Neuronal stem cell (in vitro differentiated cells): Measurements from ENCODE around the gene FOXP4.
A peak's percentile ranks its signal among the peaks of the same experiment; 100 is the strongest.

Source experiments
- DNase-seq: peaks from one replicate; pipeline ENCODE4 v3.0.0-alpha.2; 2013; ENCODE audit warnings: low spot score
- H2AFZ ChIP-seq: one replicate; pipeline ENCODE4 v1.6.1; 2013; ENCODE audit warnings: mild to moderate bottlenecking, low read length, inconsistent platforms
- H2AK5ac ChIP-seq: 2 replicates; pipeline ENCODE4 v1.6.1; 2013; ENCODE audit warnings: low read depth, mild to moderate bottlenecking, inconsistent platforms, low read length, moderate library complexity, mixed read lengths
- H2BK120ac ChIP-seq: 2 replicates; pipeline ENCODE4 v1.6.1; 2013; ENCODE audit warnings: low read depth, mild to moderate bottlenecking, inconsistent platforms, low read length, moderate library complexity, mixed read lengths
- H2BK12ac ChIP-seq: one replicate; pipeline ENCODE4 v1.6.1; 2013; ENCODE audit warnings: low read length, inconsistent platforms
- H2BK15ac ChIP-seq: 2 replicates; pipeline ENCODE4 v1.6.1; 2013; ENCODE audit warnings: mild to moderate bottlenecking, low read length, inconsistent platforms, mixed read lengths
- H2BK5ac ChIP-seq: one replicate; pipeline ENCODE4 v1.6.1; 2013; ENCODE audit warnings: inconsistent platforms, mild to moderate bottlenecking, low read length, moderate library complexity
- H3K14ac ChIP-seq: one replicate; pipeline ENCODE4 v1.6.1; 2013; ENCODE audit warnings: low read length, inconsistent platforms
- H3K18ac ChIP-seq: 2 replicates; pipeline ENCODE4 v1.6.1; 2013; ENCODE audit warnings: low read length, inconsistent platforms
- H3K23ac ChIP-seq: 2 replicates; pipeline ENCODE4 v1.6.1; 2013; ENCODE audit warnings: low read depth, mild to moderate bottlenecking, mixed read lengths, low read length, inconsistent platforms; ENCODE audit not compliant: poor library complexity
- H3K27ac ChIP-seq: replicated peaks from 3 replicates; pipeline ENCODE4 v1.5.1; 2013; ENCODE audit warnings: low read length, inconsistent platforms
- H3K27me3 ChIP-seq, 3 experiments: 2 replicates each; pipeline ENCODE4 v1.6.1; 2013; ENCODE audit warnings: low read length in 3 of 3, mild to moderate bottlenecking in 2 of 3, inconsistent platforms in 1 of 3, low read depth in 1 of 3, mixed read lengths in 1 of 3, moderate library complexity in 1 of 3; ENCODE audit not compliant: control insufficient read depth in 3 of 3, insufficient read depth in 3 of 3
- H3K36me3 ChIP-seq, 2 donors: replicated peaks in 1 of 2; 2 replicates each; pipeline ENCODE4 v1.6.1; 2013; ENCODE audit warnings: low read length in 2 of 2; ENCODE audit not compliant: control insufficient read depth in 2 of 2, insufficient read depth in 2 of 2
- H3K4ac ChIP-seq: 2 replicates; pipeline ENCODE4 v1.6.1; 2013; ENCODE audit warnings: inconsistent platforms, mild to moderate bottlenecking, low read length, moderate library complexity
- H3K4me1 ChIP-seq, 2 donors: 1 replicate in 1 of 2; 2 replicates in 1 of 2; pipeline ENCODE4 v1.6.1; 2013; ENCODE audit warnings: low read length in 2 of 2, low read depth in 1 of 2; ENCODE audit not compliant: control insufficient read depth in 2 of 2, insufficient read depth in 1 of 2
- H3K4me2 ChIP-seq: one replicate; pipeline ENCODE4 v1.6.1; 2013; ENCODE audit warnings: mild to moderate bottlenecking, low read length, inconsistent platforms; ENCODE audit not compliant: insufficient read depth, poor library complexity, severe bottlenecking
- H3K4me3 ChIP-seq, 2 donors: 2 replicates each; pipeline ENCODE4 v1.5.1; 2013; ENCODE audit warnings: low read length in 2 of 2, mild to moderate bottlenecking in 2 of 2, inconsistent platforms in 1 of 2, moderate library complexity in 1 of 2
- H3K79me1 ChIP-seq: one replicate; pipeline ENCODE4 v1.6.1; 2013; ENCODE audit warnings: low read depth, mild to moderate bottlenecking, inconsistent platforms, low read length, moderate library complexity
- H3K9ac ChIP-seq: one replicate; pipeline ENCODE4 v1.6.1; 2013; ENCODE audit warnings: mild to moderate bottlenecking, low read depth, low read length, inconsistent platforms; ENCODE audit not compliant: poor library complexity
- H3K9me3 ChIP-seq, 2 donors: replicated peaks in 1 of 2; 2 replicates each; pipeline versions ENCODE3 to v1.6.1; 2013; ENCODE audit warnings: low read length in 2 of 2, mild to moderate bottlenecking in 2 of 2, inconsistent platforms in 1 of 2, low read depth in 1 of 2, mixed read lengths in 1 of 2, moderate library complexity in 1 of 2; ENCODE audit not compliant: control insufficient read depth in 2 of 2, insufficient read depth in 1 of 2
- H4K8ac ChIP-seq: one replicate; pipeline ENCODE4 v1.6.1; 2013; ENCODE audit warnings: low read depth, mild to moderate bottlenecking, inconsistent platforms, low read length, moderate library complexity
- H4K91ac ChIP-seq: one replicate; pipeline ENCODE4 v1.6.1; 2013; ENCODE audit warnings: low read length, low read depth, mild to moderate bottlenecking, inconsistent platforms; ENCODE audit not compliant: poor library complexity
- WGBS, 2 donors: extraction: QIAGEN DNeasy Blood & Tissue Kit; methylation state at CpG; one replicate each; pipeline ENCODE4 v1.1.7; 2013; ENCODE audit warnings: missing lambda C conversion rate in 2 of 2, mixed read lengths in 1 of 2; ENCODE audit not compliant: insufficient read length in 2 of 2, insufficient replicate concordance in 1 of 2; ENCODE audit errors: extremely low coverage in 2 of 2; 5-methylcytosine and 5-hydroxymethylcytosine counted together

The FOXP4 gene

GRCh38 chr6:41545247-41545702 is 906 bp upstream of the FOXP4 start:
- WGBS, 2 donors, result no CpG with 5 or more reads among the region's 15 CpGs
- peaks cover 24 to 34% of the 10 kb centered on the region in 2 donors for H3K4me1 ChIP-seq
- no peak overlapping the region for H3K14ac ChIP-seq
- no peak overlapping the region for H3K27ac ChIP-seq
- H3K4me2 ChIP-seq, result peak overlapping the region; percentile 85
- no peak overlapping the region for H4K91ac ChIP-seq
- H2AK5ac ChIP-seq, result peak overlapping the region; percentile 79
- no peak overlapping the region for H2BK15ac ChIP-seq
- peak overlapping the region; percentile 88 for H2AFZ ChIP-seq
- no peak overlapping the region for H3K4ac ChIP-seq
- no peak for DNase-seq
- H3K9ac ChIP-seq, result no peak overlapping the region
- H2BK120ac ChIP-seq, result no peak overlapping the region
- H3K23ac ChIP-seq, result peak overlapping the region; percentile 45
- H3K36me3 ChIP-seq, result peaks cover 0 to 22% of the 10 kb centered on the region in 2 donors
- H3K27me3 ChIP-seq, result peaks cover 0 to 31% (median 0%) of the 10 kb centered on the region in 3 experiments
- H3K18ac ChIP-seq, result peak overlapping the region; percentile 92
- H3K9me3 ChIP-seq, result no peaks in the 10 kb centered on the region
- peak overlapping the region; percentile 74 to 91 for H3K4me3 ChIP-seq
- H2BK12ac ChIP-seq, result peak overlapping the region; percentile 26
- H4K8ac ChIP-seq, result no peak overlapping the region
- H2BK5ac ChIP-seq, result no peak overlapping the region
- H3K79me1 ChIP-seq, result peaks cover 6% of the 10 kb centered on the region

DNA sequence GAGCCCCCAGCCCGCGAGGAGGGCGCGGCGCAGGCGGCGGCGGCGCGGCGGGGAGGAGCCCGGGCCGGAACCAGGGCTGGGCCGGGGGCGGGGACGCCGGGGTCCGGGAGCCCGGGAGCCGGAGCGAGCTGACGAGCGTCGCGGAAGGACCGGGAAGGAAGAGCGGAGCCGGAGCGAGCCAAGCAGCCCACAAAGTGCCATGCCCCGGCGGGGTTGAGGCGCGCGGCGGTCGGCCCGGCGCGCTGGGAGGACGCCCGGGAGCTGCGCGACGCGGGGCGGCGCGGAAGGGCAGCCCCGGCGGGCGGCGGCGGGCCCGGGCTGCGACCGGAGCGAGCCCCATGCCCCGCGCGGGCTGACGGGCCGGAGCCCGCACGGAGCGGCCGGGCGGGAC is 289 bp downstream of the FOXP4 start:
- Histone ChIP-seq H2BK15ac (no peak overlapping the region), H2BK120ac (peak overlapping the region; percentile 32), H2AK5ac (no peak overlapping the region), H2AFZ (peak overlapping the region; percentile 50), H3K9ac (peak overlapping the region; percentile 93), H2BK5ac (peak overlapping the region; percentile 87), H3K4ac (no peak overlapping the region), H4K8ac (no peak overlapping the region), H3K27me3 (peaks cover 0 to 32% (median 0%) of the 10 kb centered on the region in 3 experiments), H3K14ac (no peak overlapping the region), H3K23ac (peak overlapping the region; percentile 62), H4K91ac (no peak overlapping the region), H3K4me1 (peaks cover 36 to 39% of the 10 kb centered on the region in 2 donors), H3K18ac (peak overlapping the region; percentile 98), H2BK12ac (no peak overlapping the region), H3K4me3 (peak overlapping the region; percentile 89 to 91), H3K27ac (peak overlapping the region; percentile 51), H3K79me1 (peaks cover 12% of the 10 kb centered on the region), H3K36me3 (peaks cover 12 to 34% of the 10 kb centered on the region in 2 donors), H3K9me3 (peaks cover 0 to 2% of the 10 kb centered on the region in 2 donors), H3K4me2 (peak overlapping the region; percentile 85)
- DNase-seq, result no peak
- WGBS, 2 donors, result no CpG with 5 or more reads among the region's 67 CpGs

DNA sequence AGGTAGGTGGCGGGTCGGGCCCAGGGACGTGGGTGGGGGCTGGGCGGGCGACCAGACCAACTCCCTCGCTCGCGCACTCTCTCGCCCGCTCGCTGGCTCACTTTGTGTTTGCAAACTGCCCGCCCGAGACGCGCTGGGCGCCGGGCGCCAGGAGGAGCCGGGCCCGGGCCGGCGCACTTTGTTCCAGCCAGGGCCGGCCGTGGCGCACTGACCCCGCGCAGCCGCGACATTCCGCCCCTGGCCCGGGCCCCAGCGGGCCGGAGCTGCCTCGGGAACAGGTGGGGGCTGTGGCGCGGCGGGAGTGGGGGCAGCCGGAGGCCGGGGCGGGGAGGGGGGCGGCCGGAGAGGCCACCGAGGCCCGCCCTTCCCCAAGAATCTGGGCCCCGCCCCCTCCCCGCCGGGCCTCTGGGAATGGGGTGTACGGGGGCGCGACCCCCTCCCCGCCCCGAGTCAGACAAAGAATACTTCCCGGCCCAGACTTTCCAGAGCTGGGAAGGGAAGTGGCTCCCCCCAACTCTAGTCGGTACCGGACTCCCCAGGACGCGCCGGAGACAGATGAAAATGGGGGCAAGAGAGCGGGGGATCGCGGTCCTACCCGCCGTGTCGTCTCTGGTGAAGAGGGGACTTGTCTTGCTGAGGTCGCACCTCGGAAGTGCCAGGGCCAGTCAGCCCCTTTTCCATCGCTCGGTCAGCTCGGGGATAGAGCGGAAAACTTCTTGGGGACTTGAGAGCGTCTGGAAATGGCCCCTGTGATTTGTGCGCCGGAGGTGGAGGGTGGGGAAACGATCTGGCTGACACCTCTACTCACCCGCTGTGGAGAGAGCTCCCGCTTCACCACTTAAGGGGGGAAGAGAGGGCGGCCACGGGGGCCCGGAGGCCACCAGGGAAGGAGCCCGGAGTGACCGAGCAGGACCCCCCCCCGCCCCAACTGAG is 951 bp downstream of the FOXP4 start:
- H3K9ac ChIP-seq, result peak overlapping the region; percentile 94
- H3K14ac ChIP-seq, result no peak overlapping the region
- peak overlapping the region; percentile 39 for H3K23ac ChIP-seq
- no CpG with 5 or more reads among the region's 82 CpGs for WGBS, 2 donors
- H3K4me1 ChIP-seq, result peaks cover 39 to 40% of the 10 kb centered on the region in 2 donors
- H2AK5ac ChIP-seq, result peak overlapping the region; percentile 23
- peak overlapping the region; percentile 89 to 91 for H3K4me3 ChIP-seq
- peak; percentile 40 for DNase-seq
- H3K27me3 ChIP-seq, result peaks cover 0 to 32% (median 0%) of the 10 kb centered on the region in 3 experiments
- H4K91ac ChIP-seq, result no peak overlapping the region
- H2BK12ac ChIP-seq, result no peak overlapping the region
- no peak overlapping the region for H3K4ac ChIP-seq
- H2BK5ac ChIP-seq, result peak overlapping the region; percentile 87
- peaks cover 14 to 40% of the 10 kb centered on the region in 2 donors for H3K36me3 ChIP-seq
- peak overlapping the region; percentile 85 for H3K4me2 ChIP-seq
- H2AFZ ChIP-seq, result peak overlapping the region; percentile 50
- peak overlapping the region; percentile 8 for H3K27ac ChIP-seq
- H3K18ac ChIP-seq, result peak overlapping the region; percentile 98
- H2BK120ac ChIP-seq, result peak overlapping the region; percentile 32
- H4K8ac ChIP-seq, result no peak overlapping the region
- peaks cover 0 to 2% of the 10 kb centered on the region in 2 donors for H3K9me3 ChIP-seq
- peaks cover 12% of the 10 kb centered on the region for H3K79me1 ChIP-seq
- peak overlapping the region; percentile 30 for H2BK15ac ChIP-seq

DNA sequence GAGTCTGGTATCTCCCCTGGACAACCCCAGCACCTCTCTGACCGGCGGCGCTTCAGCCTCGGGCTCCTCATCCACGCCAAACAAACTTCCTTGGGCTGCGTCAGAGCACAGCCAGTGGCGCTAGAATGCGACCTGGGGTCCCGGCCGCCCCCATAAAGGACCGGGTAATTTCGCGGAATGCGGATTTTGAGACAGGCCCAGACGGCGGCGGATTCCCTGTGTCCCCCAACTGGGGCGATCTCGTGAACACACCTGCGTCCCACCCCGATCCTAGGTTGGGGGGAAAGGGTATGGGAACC is 1.6 kb downstream of the FOXP4 start:
- Histone ChIP-seq H2AFZ (no peak overlapping the region), H3K27ac (no peak overlapping the region), H3K14ac (peak overlapping the region; percentile 32), H4K91ac (no peak overlapping the region), H3K4me1 (peaks cover 39 to 44% of the 10 kb centered on the region in 2 donors), H3K36me3 (peaks cover 14 to 47% of the 10 kb centered on the region in 2 donors), H2BK12ac (no peak overlapping the region), H3K4me3 (peak overlapping the region; percentile 89 to 91), H3K9ac (peak overlapping the region; percentile 94), H2BK120ac (no peak overlapping the region), H3K4ac (no peak overlapping the region), H3K18ac (peak overlapping the region; percentile 96), H4K8ac (no peak overlapping the region), H3K79me1 (peaks cover 14% of the 10 kb centered on the region), H3K27me3 (peaks cover 0 to 32% (median 0%) of the 10 kb centered on the region in 3 experiments), H3K4me2 (peak overlapping the region; percentile 85), H2AK5ac (peak overlapping the region; percentile 23), H3K23ac (peak overlapping the region; percentile 10), H3K9me3 (peaks cover 0 to 2% of the 10 kb centered on the region in 2 donors), H2BK15ac (peak overlapping the region; percentile 30), H2BK5ac (peak overlapping the region; percentile 87)
- no peak for DNase-seq
- WGBS, 2 donors, result no CpG with 5 or more reads among the region's 21 CpGs
